ENCODE data around the gene CRB1. TPM values are rescaled to one million over a fixed set of nuclear protein-coding genes. Genes with fewer than 3 reads are reported as not detected.

The CRB1 gene
- total RNA-seq, 4 donors from 2014 or later, result 0.05 to 0.26 TPM; not detected in 2

GRCh38 chr1:197515421-197515820 is 247.4 kb downstream of the CRB1 start:
- WGBS, 2 donors, result 80 to 92% methylated on average over 1 of the region's 1 CpG
- no peak overlapping the region for H3K4me3 ChIP-seq (ENCODE audit: low read depth, poor library complexity, severe bottlenecking)
- TF ChIP-seq, protein P1, sequence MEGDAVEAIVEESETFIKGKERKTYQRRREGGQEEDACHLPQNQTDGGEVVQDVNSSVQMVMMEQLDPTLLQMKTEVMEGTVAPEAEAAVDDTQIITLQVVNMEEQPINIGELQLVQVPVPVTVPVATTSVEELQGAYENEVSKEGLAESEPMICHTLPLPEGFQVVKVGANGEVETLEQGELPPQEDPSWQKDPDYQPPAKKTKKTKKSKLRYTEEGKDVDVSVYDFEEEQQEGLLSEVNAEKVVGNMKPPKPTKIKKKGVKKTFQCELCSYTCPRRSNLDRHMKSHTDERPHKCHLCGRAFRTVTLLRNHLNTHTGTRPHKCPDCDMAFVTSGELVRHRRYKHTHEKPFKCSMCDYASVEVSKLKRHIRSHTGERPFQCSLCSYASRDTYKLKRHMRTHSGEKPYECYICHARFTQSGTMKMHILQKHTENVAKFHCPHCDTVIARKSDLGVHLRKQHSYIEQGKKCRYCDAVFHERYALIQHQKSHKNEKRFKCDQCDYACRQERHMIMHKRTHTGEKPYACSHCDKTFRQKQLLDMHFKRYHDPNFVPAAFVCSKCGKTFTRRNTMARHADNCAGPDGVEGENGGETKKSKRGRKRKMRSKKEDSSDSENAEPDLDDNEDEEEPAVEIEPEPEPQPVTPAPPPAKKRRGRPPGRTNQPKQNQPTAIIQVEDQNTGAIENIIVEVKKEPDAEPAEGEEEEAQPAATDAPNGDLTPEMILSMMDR (IDR thresholded peaks at IDR 0.05), result no peak
- TF ChIP-seq POLR2A (IDR thresholded peaks at IDR 0.05), result no peak
- intact Hi-C loops (cut with DNase I; ENCODE audit: low total_unique reads), result no loop called here
- DNase-seq (ENCODE audit: low spot score in 2 of 2), result no peak

- 96 to 100% methylated on average over 1 of the region's 1 CpG for WGBS, 2 donors
- intact Hi-C loops (cut with DNase I; ENCODE audit: low total_unique reads), result loop anchor here (10.0 kb wide), 1 partner anchor 395 kb away; the partner anchor contains the start of gene LHX9
- TF ChIP-seq, protein P1 (IDR thresholded peaks at IDR 0.05), result no peak
- TF ChIP-seq POLR2A (IDR thresholded peaks at IDR 0.05), result no peak
- no peak for DNase-seq (ENCODE audit: low spot score in 2 of 2)
- no peak overlapping the region for H3K4me3 ChIP-seq (ENCODE audit: low read depth, poor library complexity, severe bottlenecking)
Observed at GRCh38 chr1:197519741-197520334, 251.8 kb downstream of the CRB1 start.

- no peak for TF ChIP-seq POLR2A (IDR thresholded peaks at IDR 0.05)
- TF ChIP-seq, protein P1 (IDR thresholded peaks at IDR 0.05), result no peak
- no peak for DNase-seq (ENCODE audit: low spot score in 2 of 2)
- 30 to 46% methylated on average over 2 of the region's 2 CpGs for WGBS, 2 donors
- no peak overlapping the region for H3K4me3 ChIP-seq (ENCODE audit: low read depth, poor library complexity, severe bottlenecking)
- intact Hi-C loops (cut with DNase I; ENCODE audit: low total_unique reads), result loop anchor here (10.0 kb wide), 1 partner anchor 394 kb away; the partner anchor contains the start of gene LHX9
Observed at GRCh38 chr1:197521118-197521739, 253.2 kb downstream of the CRB1 start.

DNA sequence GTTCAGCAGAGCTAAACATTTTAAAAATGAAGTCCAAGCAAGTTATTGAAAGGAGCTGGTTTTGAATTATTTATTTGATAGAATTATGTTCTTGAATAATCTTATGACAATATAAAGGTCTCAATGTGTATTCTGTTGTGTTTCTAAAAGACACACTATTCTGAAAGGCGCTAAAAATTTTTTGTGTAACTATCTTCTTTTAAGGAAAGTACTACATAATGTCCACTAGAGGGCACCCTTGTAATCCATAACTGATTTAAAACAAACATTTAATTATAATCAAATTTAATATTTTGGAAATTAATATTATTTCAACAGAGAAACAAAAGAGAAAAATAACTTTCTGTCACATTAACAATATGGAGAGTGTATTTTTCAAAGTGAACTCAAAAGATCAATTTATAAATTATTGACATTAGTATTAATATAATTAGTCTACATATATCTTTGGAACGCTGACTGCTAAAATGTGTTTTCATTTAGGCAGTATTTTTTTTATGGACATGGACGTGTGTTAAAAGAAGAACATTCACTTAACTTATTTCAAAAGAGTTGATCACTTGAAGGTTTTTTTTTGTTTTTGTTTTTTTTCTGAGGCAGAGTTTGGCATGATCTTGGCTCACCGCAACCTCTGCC is 258.8 kb downstream of the CRB1 start:
- intact Hi-C loops (cut with DNase I; ENCODE audit: low total_unique reads), result loop anchor here (10.0 kb wide), 1 partner anchor 388 kb away; the partner anchor contains the start of gene LHX9
- WGBS, 2 donors, result 52 to 54% methylated on average over 4 of the region's 4 CpGs
- TF ChIP-seq POLR2A (IDR thresholded peaks at IDR 0.05), result no peak
- TF ChIP-seq, protein P1 (IDR thresholded peaks at IDR 0.05), result no peak
- H3K4me3 ChIP-seq (ENCODE audit: low read depth, poor library complexity, severe bottlenecking), result no peak overlapping the region
- no peak for DNase-seq (ENCODE audit: low spot score in 2 of 2)

Other genes with a start within 250 kb of the CRB1 start
- gene F13B, start 201.0 kb upstream of the CRB1 start, total RNA-seq, result not detected
- gene ASPM, start 121.6 kb upstream of the CRB1 start, total RNA-seq, result 1 to 10 TPM; 2.8 to 7.0 (median 4.2) TPM
- gene ZBTB41, start 67.0 kb upstream of the CRB1 start, total RNA-seq, result 10 to 100 TPM in 1 of 4 donors, 1 to 10 TPM in 3; 6.7 to 10.5 (median 7.8) TPM